Esophagus squamous epithelium (tissue), 5 donors: Measurements from ENCODE around the gene ZNF609. TPM values are rescaled to one million over a fixed set of nuclear protein-coding genes. Genes with fewer than 3 reads are reported as not detected.

Source experiments
- DNase-seq: peaks from one replicate; lab custom pipeline; 2025; lab: John Stamatoyannopoulos, UW
- H3K27ac ChIP-seq, 4 donors: fragments of 200-600 bp; sonication (generic); one replicate each; pipeline ENCODE4 v1.5.1; 2016 to 2019; ENCODE audit warnings: mild to moderate bottlenecking in 1 of 4
- H3K27me3 ChIP-seq, 4 donors: fragments of 200-600 bp; sonication (generic); 1 replicate in 3 of 4; 2 replicates in 1 of 4; pipeline versions ENCODE4 v1.5.1 to v1.6.0; 2017 to 2021; ENCODE audit warnings: antibody characterized with exemption in 1 of 4
- H3K36me3 ChIP-seq, 3 donors: fragments of 200-600 bp; sonication (generic); one replicate each; pipeline ENCODE4 v1.5.1; 2016 to 2019
- H3K4me1 ChIP-seq, 3 donors: fragments of 200-600 bp; sonication (generic); one replicate each; pipeline ENCODE4 v1.5.1; 2017 to 2019
- H3K4me3 ChIP-seq, 4 donors: fragments of 200-600 bp; sonication (generic); 1 replicate in 3 of 4; 2 replicates in 1 of 4; pipeline ENCODE4 v1.5.1; 2016 to 2019; ENCODE audit warnings: mild to moderate bottlenecking in 2 of 4, moderate library complexity in 1 of 4
- H3K9me3 ChIP-seq, 3 donors: fragments of 200-600 bp; sonication (generic); one replicate each; pipeline ENCODE4 v1.5.1; 2016 to 2019
- POLR2A ChIP-seq, 4 donors: fragments of 450-650 bp; IDR thresholded peaks; one replicate each; pipeline ENCODE4 v1.6.1; 2017; ENCODE audit warnings: antibody characterized with exemption in 4 of 4, mild to moderate bottlenecking in 4 of 4, moderate library complexity in 3 of 4
- WGBS, 2 donors: methylation state at CpG; one replicate each; pipeline ENCODE4 v1.1.5; 2018; 5-methylcytosine and 5-hydroxymethylcytosine counted together
- intact Hi-C: fragments of 100-400 bp; cut with DNase I; formaldehyde crosslinking; loops from one replicate; pipeline ENCODE4 v1.15.0; 2022
- total RNA-seq, 4 donors: library from RNA; depleted of rRNA; stranded (reverse); fragments of >200 nt; gene quantifications; one replicate each; pipeline ENCODE4 v1.1.0, GENCODE V29; 2016
- TF ChIP-seq, protein P1 (sequence below), 6 experiments: fragments of 450-650 bp in 4 of 6; fragments of 200-600 bp in 2 of 6; sonication (generic) in 2 of 6; IDR thresholded peaks; one replicate each; pipeline ENCODE4 v1.5.1; 2016 to 2019; ENCODE audit warnings: antibody characterized with exemption in 6 of 6, mild to moderate bottlenecking in 4 of 6, moderate library complexity in 4 of 6
- donor health status: DM: yes; HTN: yes; CAD: no.

Gene ZNF609
- total RNA-seq, 4 donors from 2014 or later = 10.2 to 25.2 (median 13.8) TPM

DNA sequence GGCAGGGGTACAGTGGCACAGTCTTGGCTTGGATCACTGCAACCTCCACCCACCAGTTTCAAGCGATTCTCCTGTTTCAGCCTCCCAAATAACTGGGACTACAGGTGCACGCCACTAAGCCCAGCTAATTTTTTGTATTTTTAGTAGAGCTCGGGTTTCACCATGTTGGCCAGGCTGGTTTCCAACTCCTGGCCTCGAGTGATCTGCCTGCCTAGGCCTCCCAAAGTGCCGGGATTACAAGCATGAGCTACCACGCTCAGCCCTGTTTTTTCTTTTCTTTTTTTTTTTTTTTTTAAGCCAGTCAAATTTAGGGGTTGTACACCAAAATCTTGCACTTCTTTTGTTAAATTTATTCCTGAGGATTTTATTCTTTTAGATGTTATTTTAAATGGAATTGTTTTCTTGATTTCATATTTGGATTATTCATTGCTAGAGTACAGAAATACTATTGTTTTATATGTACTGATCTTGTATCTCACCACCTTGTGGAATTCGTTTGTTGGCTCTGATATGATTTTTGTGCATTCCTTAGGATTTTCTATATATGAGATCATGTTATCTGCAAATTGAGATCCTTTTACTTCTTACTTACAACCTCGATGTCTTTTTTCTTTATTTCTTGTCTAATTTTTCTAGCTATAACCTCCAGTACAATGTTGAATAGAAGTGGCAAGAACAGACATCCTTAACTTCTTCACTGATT, 65.6 kb downstream of the ZNF609 start:
- Histone ChIP-seq H3K27ac (no peak overlapping the region), H3K4me3 (no peak overlapping the region), H3K4me1 (peaks cover 11 to 32% (median 17%) of the 10 kb centered on the region in 3 donors), H3K27me3 (no peaks in the 10 kb centered on the region), H3K9me3 (no peaks in the 10 kb centered on the region), H3K36me3 (peaks cover 0 to 8% (median 0%) of the 10 kb centered on the region in 3 donors)
- no peak for TF ChIP-seq POLR2A (IDR thresholded peaks at IDR 0.05)
- TF ChIP-seq, protein P1, sequence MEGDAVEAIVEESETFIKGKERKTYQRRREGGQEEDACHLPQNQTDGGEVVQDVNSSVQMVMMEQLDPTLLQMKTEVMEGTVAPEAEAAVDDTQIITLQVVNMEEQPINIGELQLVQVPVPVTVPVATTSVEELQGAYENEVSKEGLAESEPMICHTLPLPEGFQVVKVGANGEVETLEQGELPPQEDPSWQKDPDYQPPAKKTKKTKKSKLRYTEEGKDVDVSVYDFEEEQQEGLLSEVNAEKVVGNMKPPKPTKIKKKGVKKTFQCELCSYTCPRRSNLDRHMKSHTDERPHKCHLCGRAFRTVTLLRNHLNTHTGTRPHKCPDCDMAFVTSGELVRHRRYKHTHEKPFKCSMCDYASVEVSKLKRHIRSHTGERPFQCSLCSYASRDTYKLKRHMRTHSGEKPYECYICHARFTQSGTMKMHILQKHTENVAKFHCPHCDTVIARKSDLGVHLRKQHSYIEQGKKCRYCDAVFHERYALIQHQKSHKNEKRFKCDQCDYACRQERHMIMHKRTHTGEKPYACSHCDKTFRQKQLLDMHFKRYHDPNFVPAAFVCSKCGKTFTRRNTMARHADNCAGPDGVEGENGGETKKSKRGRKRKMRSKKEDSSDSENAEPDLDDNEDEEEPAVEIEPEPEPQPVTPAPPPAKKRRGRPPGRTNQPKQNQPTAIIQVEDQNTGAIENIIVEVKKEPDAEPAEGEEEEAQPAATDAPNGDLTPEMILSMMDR (IDR thresholded peaks at IDR 0.05) = no peak
- no peak for DNase-seq
- intact Hi-C loops = no loop called here
- 73 to 76% methylated on average over 8 of the region's 8 CpGs for WGBS, 2 donors

DNA sequence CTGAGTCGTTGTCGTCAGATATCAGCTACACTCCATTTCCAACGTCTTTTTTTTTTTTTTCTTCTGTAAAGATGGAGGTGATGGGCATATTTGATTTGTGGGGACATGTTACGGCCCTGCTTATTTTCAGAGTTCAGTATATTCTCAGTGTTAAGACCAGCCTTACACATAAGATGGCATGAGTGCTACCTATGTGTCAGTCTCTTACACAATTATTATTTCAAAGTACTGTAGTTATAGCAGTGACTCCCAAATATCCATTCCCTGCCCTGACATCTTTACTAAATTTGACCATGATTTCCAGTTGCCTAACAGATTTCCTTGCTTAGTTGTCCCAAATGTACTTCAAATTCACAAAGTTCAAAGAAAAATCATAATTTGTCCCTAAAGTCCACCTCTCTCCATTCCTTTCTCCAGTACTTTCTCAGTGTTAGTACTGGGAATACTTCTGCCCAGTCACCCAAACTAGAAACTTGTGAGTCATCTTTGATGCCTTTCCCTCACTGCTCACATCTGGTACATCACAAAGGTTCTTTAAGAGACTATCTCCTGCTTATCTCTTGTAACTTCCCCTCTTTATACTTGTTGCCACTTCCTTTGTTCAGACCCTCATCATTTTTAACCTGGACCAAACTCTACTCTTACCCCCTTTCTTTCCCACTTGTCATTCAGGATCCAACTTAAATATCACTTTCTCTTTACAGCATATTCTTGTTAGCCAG, 67.0 kb downstream of the ZNF609 start:
- H3K27me3 ChIP-seq = no peaks in the 10 kb centered on the region
- no peak overlapping the region for H3K27ac ChIP-seq
- intact Hi-C loops = no loop called here
- no peak for TF ChIP-seq POLR2A (IDR thresholded peaks at IDR 0.05)
- TF ChIP-seq, protein P1 (IDR thresholded peaks at IDR 0.05) = no peak
- no peaks in the 10 kb centered on the region for H3K9me3 ChIP-seq
- H3K36me3 ChIP-seq = peaks cover 0 to 8% (median 0%) of the 10 kb centered on the region in 3 donors
- H3K4me1 ChIP-seq = peaks cover 0 to 17% (median 4%) of the 10 kb centered on the region in 3 donors
- DNase-seq = no peak
- H3K4me3 ChIP-seq = no peak overlapping the region
- 85 to 86% methylated on average over 4 of the region's 4 CpGs for WGBS, 2 donors

DNA sequence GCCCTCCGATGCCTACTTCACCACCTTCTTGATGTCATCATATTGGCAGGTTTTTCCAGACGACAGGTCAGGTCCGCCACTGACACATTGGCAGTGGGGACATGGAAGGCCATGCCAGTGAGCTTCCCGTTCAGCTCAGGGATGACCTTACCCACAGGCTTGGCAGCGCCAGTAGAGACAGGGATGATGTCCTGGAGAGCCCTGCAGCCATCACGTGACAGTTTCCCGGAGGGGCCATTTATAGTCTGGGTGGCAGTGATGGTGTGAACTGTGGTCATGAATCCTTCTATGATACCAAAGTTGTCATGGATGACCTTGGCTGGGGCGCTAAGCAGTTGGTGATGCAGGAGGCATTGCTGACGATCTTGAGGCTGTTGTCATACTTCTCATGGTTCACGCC, 68.5 kb downstream of the ZNF609 start:
- 89 to 100% methylated on average over 4 to 7 of the region's 10 CpGs for WGBS, 2 donors
- intact Hi-C loops = no loop called here
- H3K9me3 ChIP-seq = no peaks in the 10 kb centered on the region
- H3K4me3 ChIP-seq = no peak overlapping the region
- H3K27me3 ChIP-seq = no peaks in the 10 kb centered on the region
- H3K27ac ChIP-seq = no peak overlapping the region
- H3K4me1 ChIP-seq = peaks cover 0 to 3% (median 3%) of the 10 kb centered on the region in 3 donors
- TF ChIP-seq POLR2A (IDR thresholded peaks at IDR 0.05) = no peak
- TF ChIP-seq, protein P1 (IDR thresholded peaks at IDR 0.05) = no peak
- DNase-seq = no peak
- peaks cover 0 to 8% (median 0%) of the 10 kb centered on the region in 3 donors for H3K36me3 ChIP-seq

DNA sequence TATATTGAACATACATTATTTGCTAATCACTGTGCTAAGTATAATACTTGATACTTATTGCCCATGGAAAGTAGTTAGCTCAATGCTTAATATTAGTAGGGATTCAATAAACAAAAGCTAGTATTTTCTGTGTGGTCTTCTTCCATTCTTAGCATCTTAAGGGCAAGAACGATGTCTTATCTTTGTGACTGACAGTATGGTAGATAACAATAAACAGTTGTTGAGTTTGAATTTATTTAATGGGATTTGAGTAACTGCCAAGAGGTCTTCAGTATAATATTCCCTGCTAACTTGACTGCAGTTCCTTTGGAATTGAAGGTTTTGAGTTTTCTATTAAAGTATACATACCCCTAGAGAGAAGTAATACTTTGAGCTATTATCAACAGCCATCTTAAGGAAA, 70.1 kb downstream of the ZNF609 start:
- Histone ChIP-seq H3K4me1 (peaks cover 0 to 4% (median 3%) of the 10 kb centered on the region in 3 donors), H3K27ac (no peak overlapping the region), H3K4me3 (no peak overlapping the region), H3K36me3 (peaks cover 0 to 8% (median 0%) of the 10 kb centered on the region in 3 donors), H3K9me3 (no peaks in the 10 kb centered on the region), H3K27me3 (no peaks in the 10 kb centered on the region)
- TF ChIP-seq POLR2A (IDR thresholded peaks at IDR 0.05) = no peak
- TF ChIP-seq, protein P1 (IDR thresholded peaks at IDR 0.05) = no peak
- intact Hi-C loops = no loop called here
- 74 to 85% methylated on average over 1 of the region's 1 CpG for WGBS, 2 donors
- no peak for DNase-seq

DNA sequence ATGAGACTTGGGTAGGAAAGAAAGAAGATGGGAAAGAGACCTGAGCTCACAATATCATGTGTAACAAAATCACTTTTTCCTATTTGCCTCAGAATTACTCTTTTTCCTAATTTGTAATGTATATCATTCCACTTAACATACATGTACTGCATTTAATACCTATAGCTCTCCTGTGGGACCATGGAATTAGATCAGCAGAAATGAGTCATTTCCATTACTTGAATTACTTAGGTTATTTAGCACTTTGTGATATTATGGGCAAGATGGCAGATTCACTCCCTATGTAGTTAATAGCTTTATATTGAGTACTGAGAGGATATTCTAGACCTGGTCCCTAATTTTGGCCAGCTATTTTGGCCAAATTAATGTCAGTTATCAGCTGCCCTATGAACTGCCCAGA, 70.5 kb downstream of the ZNF609 start:
- peaks cover 3 to 9% (median 3%) of the 10 kb centered on the region in 3 donors for H3K4me1 ChIP-seq
- H3K27me3 ChIP-seq = no peaks in the 10 kb centered on the region
- H3K27ac ChIP-seq = no peak overlapping the region
- intact Hi-C loops = no loop called here
- H3K4me3 ChIP-seq = no peak overlapping the region
- no peaks in the 10 kb centered on the region for H3K9me3 ChIP-seq
- H3K36me3 ChIP-seq = peaks cover 0 to 8% (median 0%) of the 10 kb centered on the region in 3 donors
- no peak for DNase-seq
- TF ChIP-seq, protein P1 (IDR thresholded peaks at IDR 0.05) = no peak
- TF ChIP-seq POLR2A (IDR thresholded peaks at IDR 0.05) = no peak
